Rectal smooth muscle tissue (tissue), 1 donor: ENCODE data around the gene CD247.
A peak's percentile ranks its signal among the peaks of the same experiment; 100 is the strongest.

Experiments
- H3K27ac ChIP-seq: one replicate; pipeline ENCODE4 v1.7.0; 2013; ENCODE audit warnings: low read depth, low read length, inconsistent platforms
- H3K27me3 ChIP-seq: one replicate; pipeline ENCODE4 v1.7.0; 2013; ENCODE audit warnings: low read length; ENCODE audit not compliant: control insufficient read depth, insufficient read depth
- H3K36me3 ChIP-seq: one replicate; pipeline ENCODE4 v1.7.0; 2013; ENCODE audit warnings: low read length; ENCODE audit not compliant: control insufficient read depth, insufficient read depth
- H3K4me1 ChIP-seq: one replicate; pipeline ENCODE4 v1.7.0; 2013; ENCODE audit warnings: low read length; ENCODE audit not compliant: control insufficient read depth, insufficient read depth
- H3K4me3 ChIP-seq: one replicate; pipeline ENCODE4 v1.7.0; 2013; ENCODE audit warnings: low read length
- H3K9ac ChIP-seq: one replicate; pipeline ENCODE4 v1.7.0; 2013; ENCODE audit warnings: low read length

Gene CD247

GRCh38 chr1:167533851-167534300 lies 15.5 kb upstream of the CD247 start:
- H3K36me3 ChIP-seq = no peaks in the 10 kb centered on the region
- H3K27ac ChIP-seq = no peak overlapping the region
- H3K9ac ChIP-seq = no peak overlapping the region
- H3K27me3 ChIP-seq = no peaks in the 10 kb centered on the region
- H3K4me3 ChIP-seq = no peak overlapping the region
- H3K4me1 ChIP-seq = no peaks in the 10 kb centered on the region

- Histone ChIP-seq H3K27ac (no peak overlapping the region), H3K9ac (no peak overlapping the region), H3K27me3 (no peaks in the 10 kb centered on the region), H3K36me3 (no peaks in the 10 kb centered on the region), H3K4me3 (no peak overlapping the region), H3K4me1 (no peaks in the 10 kb centered on the region)
Measured at GRCh38 chr1:167532964-167533824, 14.9 kb upstream of the CD247 start.

- Histone ChIP-seq H3K4me1 (no peaks in the 10 kb centered on the region), H3K4me3 (no peak overlapping the region), H3K27ac (no peak overlapping the region)
Measured at GRCh38 chr1:167532375-167532774, 14.0 kb upstream of the CD247 start.

GRCh38 chr1:167529829-167530474 lies 11.6 kb upstream of the CD247 start:
- Histone ChIP-seq H3K27ac (no peak overlapping the region), H3K27me3 (no peaks in the 10 kb centered on the region), H3K9ac (no peak overlapping the region)

More at GRCh38 chr1:167532375-167532774, 14.0 kb upstream of the CD247 start:
- no peaks in the 10 kb centered on the region for H3K36me3 ChIP-seq
- no peaks in the 10 kb centered on the region for H3K27me3 ChIP-seq
- H3K9ac ChIP-seq = no peak overlapping the region

DNA sequence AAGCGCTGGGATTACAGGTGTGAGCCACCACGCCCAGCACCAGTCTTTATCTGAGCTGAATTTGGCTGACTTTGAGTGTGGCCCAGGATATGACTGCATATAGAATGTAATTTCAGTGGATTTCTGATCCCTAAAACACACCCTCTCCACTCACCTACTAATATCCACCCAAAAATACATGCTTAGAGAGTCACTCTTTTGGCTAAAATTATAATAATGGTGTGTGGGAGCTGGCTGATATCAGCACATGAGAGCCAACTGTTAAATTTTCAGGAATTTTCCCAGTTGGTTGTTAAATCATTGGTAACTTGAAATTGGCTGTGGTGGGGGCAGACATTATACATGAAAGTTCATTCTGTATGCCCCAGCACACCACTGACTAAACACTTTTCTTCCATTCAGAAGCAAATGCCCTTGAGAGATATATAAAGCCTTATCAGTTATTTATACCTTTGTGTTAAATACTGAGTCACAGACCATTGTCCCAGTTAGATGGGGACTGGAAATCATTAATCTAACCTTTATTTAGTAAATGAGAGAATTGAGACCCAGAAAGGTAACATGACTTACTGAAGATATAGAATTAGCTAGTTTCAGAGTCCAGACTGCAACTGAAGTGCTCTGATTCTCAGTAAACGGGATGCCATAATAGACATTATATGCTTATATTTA lies 9.9 kb upstream of the CD247 start:
- Histone ChIP-seq H3K36me3 (no peaks in the 10 kb centered on the region), H3K4me1 (no peaks in the 10 kb centered on the region), H3K4me3 (no peak overlapping the region), H3K27me3 (no peaks in the 10 kb centered on the region), H3K9ac (no peak overlapping the region), H3K27ac (no peak overlapping the region)

More at GRCh38 chr1:167529829-167530474, 11.6 kb upstream of the CD247 start:
- no peaks in the 10 kb centered on the region for H3K36me3 ChIP-seq
- no peaks in the 10 kb centered on the region for H3K4me1 ChIP-seq
- no peak overlapping the region for H3K4me3 ChIP-seq

- Histone ChIP-seq H3K27me3 (no peaks in the 10 kb centered on the region), H3K27ac (no peak overlapping the region), H3K9ac (no peak overlapping the region), H3K4me1 (no peaks in the 10 kb centered on the region), H3K36me3 (no peaks in the 10 kb centered on the region), H3K4me3 (no peak overlapping the region)
Measured at GRCh38 chr1:167526667-167527383, 8.5 kb upstream of the CD247 start.

GRCh38 chr1:167524651-167525050 lies 6.3 kb upstream of the CD247 start:
- Histone ChIP-seq H3K9ac (no peak overlapping the region), H3K27ac (no peak overlapping the region), H3K4me3 (no peak overlapping the region), H3K36me3 (no peaks in the 10 kb centered on the region), H3K27me3 (no peaks in the 10 kb centered on the region), H3K4me1 (no peaks in the 10 kb centered on the region)

DNA sequence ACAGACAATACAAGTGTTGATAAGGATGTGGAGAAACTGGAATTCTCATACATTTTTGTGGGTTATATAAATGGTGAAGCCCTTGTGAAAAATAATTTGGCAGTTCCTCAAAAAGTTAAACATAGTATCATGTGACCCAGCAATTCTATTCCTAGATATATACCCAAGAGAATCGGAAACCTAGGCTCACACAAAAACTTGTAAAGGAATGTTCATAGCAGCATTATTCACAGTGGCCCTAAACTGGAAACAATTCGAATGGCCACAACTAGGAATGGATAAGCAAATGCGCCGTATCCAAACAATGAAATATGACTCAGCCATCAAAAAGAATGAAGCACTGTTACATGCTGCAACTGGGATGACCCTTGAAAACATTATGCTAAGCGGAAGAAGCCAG lies 3.9 kb upstream of the CD247 start:
- H3K27ac ChIP-seq = no peak overlapping the region
- H3K4me1 ChIP-seq = no peaks in the 10 kb centered on the region
- no peaks in the 10 kb centered on the region for H3K27me3 ChIP-seq
- no peaks in the 10 kb centered on the region for H3K36me3 ChIP-seq
- no peak overlapping the region for H3K9ac ChIP-seq
- no peak overlapping the region for H3K4me3 ChIP-seq

DNA sequence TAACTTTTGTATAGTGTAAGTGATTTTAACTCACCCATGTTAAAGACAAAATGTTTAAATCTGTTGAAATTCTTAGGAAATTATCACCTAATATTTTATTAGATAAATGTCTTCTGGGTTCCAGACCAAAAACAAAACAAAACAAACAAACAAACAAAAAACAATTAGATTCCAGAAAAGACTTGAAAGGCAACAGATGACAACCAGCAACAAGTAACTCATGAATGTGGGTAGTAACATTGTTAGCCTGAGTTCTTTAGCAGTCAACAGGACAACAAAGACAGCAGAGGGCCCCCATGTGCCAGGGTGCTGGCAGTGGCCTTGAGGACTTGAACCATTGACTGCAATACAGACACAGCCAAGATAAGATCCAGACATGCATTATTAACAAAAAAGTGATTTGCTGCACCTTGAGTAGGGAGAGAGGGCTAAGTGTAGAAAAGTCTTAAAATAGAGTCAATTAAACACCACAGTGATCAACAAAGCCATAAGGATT lies 2.4 kb upstream of the CD247 start:
- Histone ChIP-seq H3K36me3 (no peaks in the 10 kb centered on the region), H3K27ac (no peak overlapping the region), H3K27me3 (no peaks in the 10 kb centered on the region), H3K4me1 (no peaks in the 10 kb centered on the region), H3K9ac (no peak overlapping the region), H3K4me3 (no peak overlapping the region)

- no peaks in the 10 kb centered on the region for H3K36me3 ChIP-seq
- H3K4me3 ChIP-seq = peak overlapping the region; percentile 41
- no peak overlapping the region for H3K9ac ChIP-seq
- no peaks in the 10 kb centered on the region for H3K4me1 ChIP-seq
- no peaks in the 10 kb centered on the region for H3K27me3 ChIP-seq
- no peak overlapping the region for H3K27ac ChIP-seq
Measured at GRCh38 chr1:167517535-167518330, 596 bp downstream of the CD247 start.
